ENCODE data around the gene RGS6.

The RGS6 gene

GRCh38 chr14:72254202-72254936, 322.1 kb downstream of the RGS6 start:
- no peak for DNase-seq

GRCh38 chr14:72254937-72255472, 322.8 kb downstream of the RGS6 start:
- no peak for DNase-seq

- DNase-seq = no peak
Observed at GRCh38 chr14:72256055-72256454, 323.8 kb downstream of the RGS6 start.

- DNase-seq = no peak
Observed at GRCh38 chr14:72261068-72261467, 328.8 kb downstream of the RGS6 start.

GRCh38 chr14:72262771-72263170, 330.5 kb downstream of the RGS6 start:
- no peak for DNase-seq

GRCh38 chr14:72264716-72265115, 332.5 kb downstream of the RGS6 start:
- no peak for DNase-seq

- no peak for DNase-seq
Observed at GRCh38 chr14:72270147-72270727, 338.0 kb downstream of the RGS6 start.

- no peak for DNase-seq
Observed at GRCh38 chr14:72270749-72271148, 338.5 kb downstream of the RGS6 start.

- no peak for DNase-seq
Observed at GRCh38 chr14:72275242-72275641, 343.0 kb downstream of the RGS6 start.

- DNase-seq = no peak
Observed at GRCh38 chr14:72278316-72278715, 346.1 kb downstream of the RGS6 start.

- DNase-seq = no peak
Observed at GRCh38 chr14:72284176-72284575, 351.9 kb downstream of the RGS6 start.

GRCh38 chr14:72290241-72290640, 358.0 kb downstream of the RGS6 start:
- no peak for DNase-seq

GRCh38 chr14:72291908-72292688, 359.9 kb downstream of the RGS6 start:
- DNase-seq = peak; percentile 4

- DNase-seq = no peak
Observed at GRCh38 chr14:72292689-72293024, 360.4 kb downstream of the RGS6 start.

- DNase-seq = no peak
Observed at GRCh38 chr14:72301352-72301751, 369.1 kb downstream of the RGS6 start.

GRCh38 chr14:72303930-72304329, 371.7 kb downstream of the RGS6 start:
- DNase-seq = no peak

- no peak for DNase-seq
Observed at GRCh38 chr14:72305561-72305960, 373.3 kb downstream of the RGS6 start.

GRCh38 chr14:72308967-72309485, 376.8 kb downstream of the RGS6 start:
- no peak for DNase-seq

- no peak for DNase-seq
Observed at GRCh38 chr14:72311116-72311515, 378.9 kb downstream of the RGS6 start.

- DNase-seq = no peak
Observed at GRCh38 chr14:72311516-72311915, 379.3 kb downstream of the RGS6 start.

- DNase-seq = no peak
Observed at GRCh38 chr14:72314808-72315435, 382.7 kb downstream of the RGS6 start.

- DNase-seq = no peak
Observed at GRCh38 chr14:72315714-72316113, 383.5 kb downstream of the RGS6 start.

GRCh38 chr14:72318648-72319047, 386.4 kb downstream of the RGS6 start:
- no peak for DNase-seq

All from NCI-H2171 treated with DMSO at 0.1 percent for 48 hours (cell line).